H9 (cell line): ENCODE measurements around the gene KLHL15. TPM values are rescaled to one million over a fixed set of nuclear protein-coding genes. Genes with fewer than 3 reads are reported as not detected.
"Not testable (repeated sequence)": the region's sequence is repeated elsewhere in the genome, so short reads cannot be mapped to it uniquely, and the experiment has no call there.

Source experiments
- DNase-seq: peaks from one replicate; pipeline ENCODE4 v3.0.0-alpha.2; 2017
- H2AFZ ChIP-seq: one replicate; pipeline ENCODE4 v1.6.1; 2013; ENCODE audit warnings: mild to moderate bottlenecking, low read length, control low read depth, moderate library complexity
- H2AK5ac ChIP-seq: 2 replicates; pipeline ENCODE4 v1.6.1; 2013; ENCODE audit warnings: low read length, control low read depth, mixed read lengths; ENCODE audit not compliant: insufficient read length
- H2BK120ac ChIP-seq: one replicate; pipeline ENCODE4 v1.6.1; 2013; ENCODE audit warnings: low read depth, mild to moderate bottlenecking, low read length, control low read depth, inconsistent platforms; ENCODE audit not compliant: poor library complexity, severe bottlenecking
- H2BK12ac ChIP-seq: 2 replicates; pipeline ENCODE4 v1.6.1; 2013; ENCODE audit warnings: low read length, control low read depth, mixed read lengths, low read depth; ENCODE audit not compliant: insufficient read length
- H2BK15ac ChIP-seq: 2 replicates; pipeline ENCODE4 v1.6.1; 2013; ENCODE audit warnings: low read depth, low read length, control low read depth
- H2BK20ac ChIP-seq: one replicate; pipeline ENCODE4 v1.6.1; 2013; ENCODE audit warnings: low read depth, mild to moderate bottlenecking, low read length, control low read depth, inconsistent platforms; ENCODE audit not compliant: poor library complexity, severe bottlenecking
- H2BK5ac ChIP-seq: 2 replicates; pipeline ENCODE4 v1.6.1; 2013; ENCODE audit warnings: low read length, control low read depth, mixed read lengths; ENCODE audit not compliant: insufficient read length
- H3K14ac ChIP-seq: 2 replicates; pipeline ENCODE4 v1.6.1; 2013; ENCODE audit warnings: low read length, control low read depth; ENCODE audit not compliant: insufficient read depth
- H3K18ac ChIP-seq: 2 replicates; pipeline ENCODE4 v1.6.1; 2013; ENCODE audit warnings: low read depth, mild to moderate bottlenecking, mixed read lengths, low read length, control low read depth; ENCODE audit not compliant: insufficient read length
- H3K23ac ChIP-seq: 2 replicates; pipeline ENCODE4 v1.6.1; 2013; ENCODE audit warnings: low read length, control low read depth, mixed read lengths, low read depth; ENCODE audit not compliant: insufficient read length
- H3K23me2 ChIP-seq: 2 replicates; pipeline ENCODE4 v1.6.1; 2013; ENCODE audit warnings: low read depth, mild to moderate bottlenecking, mixed read lengths, low read length, control low read depth; ENCODE audit not compliant: insufficient read length, poor library complexity, severe bottlenecking
- H3K27ac ChIP-seq: 2 replicates; pipeline ENCODE4 v1.5.1; 2013; ENCODE audit warnings: low read length, control low read depth, mixed read lengths, low read depth; ENCODE audit not compliant: insufficient read length
- H3K27me3 ChIP-seq: 2 replicates; pipeline ENCODE4 v1.6.1; 2013; ENCODE audit warnings: low read length, control low read depth, inconsistent platforms; ENCODE audit not compliant: insufficient read depth
- H3K4ac ChIP-seq: 2 replicates; pipeline ENCODE4 v1.6.1; 2013; ENCODE audit warnings: low read depth, mild to moderate bottlenecking, control low read depth, inconsistent platforms, low read length, moderate library complexity
- H3K4me1 ChIP-seq: 2 replicates; pipeline ENCODE4 v1.6.1; 2013; ENCODE audit warnings: low read length, control low read depth, inconsistent platforms; ENCODE audit not compliant: insufficient read depth
- H3K4me2 ChIP-seq: 2 replicates; pipeline ENCODE4 v1.6.1; 2013; ENCODE audit warnings: low read length, control low read depth, mixed read lengths; ENCODE audit not compliant: insufficient read length, insufficient read depth
- H3K56ac ChIP-seq: 2 replicates; pipeline ENCODE4 v1.6.1; 2013; ENCODE audit warnings: low read depth, mild to moderate bottlenecking, mixed read lengths, low read length, control low read depth; ENCODE audit not compliant: insufficient read length
- H3K79me1 ChIP-seq: 2 replicates; pipeline ENCODE4 v1.6.1; 2013; ENCODE audit warnings: low read depth, mild to moderate bottlenecking, moderate library complexity, low read length, control low read depth, inconsistent platforms; ENCODE audit not compliant: insufficient read depth, poor library complexity, severe bottlenecking
- H3K79me2 ChIP-seq: 2 replicates; pipeline ENCODE4 v1.6.1; 2013; ENCODE audit warnings: low read length, control low read depth, inconsistent platforms; ENCODE audit not compliant: insufficient read depth
- H3K9ac ChIP-seq: 2 replicates; pipeline ENCODE4 v1.6.1; 2013; ENCODE audit warnings: low read length, control low read depth, mixed read lengths; ENCODE audit not compliant: insufficient read length; ENCODE audit errors: extremely low read depth
- H3K9me3 ChIP-seq: one replicate; pipeline ENCODE4 v1.6.1; 2013; ENCODE audit warnings: low read depth, low read length, inconsistent platforms; ENCODE audit not compliant: control insufficient read depth
- H3T11ph ChIP-seq: one replicate; pipeline ENCODE4 v1.6.1; 2013; ENCODE audit warnings: mild to moderate bottlenecking, low read length, control low read depth, inconsistent platforms
- H4K20me1 ChIP-seq: one replicate; pipeline ENCODE4 v1.6.1; 2013; ENCODE audit not compliant: control insufficient read depth, insufficient read length, insufficient read depth
- H4K5ac ChIP-seq: 2 replicates; pipeline ENCODE4 v1.6.1; 2013; ENCODE audit warnings: low read depth, mild to moderate bottlenecking, mixed read lengths, low read length, control low read depth; ENCODE audit not compliant: insufficient read length
- H4K8ac ChIP-seq: replicated peaks from 2 replicates; pipeline ENCODE4 v1.6.1; 2013; ENCODE audit warnings: low read length, control low read depth, mixed read lengths, low read depth; ENCODE audit not compliant: insufficient read length
- H4K91ac ChIP-seq: 2 replicates; pipeline ENCODE4 v1.6.1; 2013; ENCODE audit warnings: low read depth, mild to moderate bottlenecking, moderate library complexity, mixed read lengths, low read length, control low read depth; ENCODE audit not compliant: insufficient read length
- H3K27ac Mint-ChIP-seq, 3 experiments: 2 replicates in 2 of 3; 3 replicates in 1 of 3; pipeline ENCODE4 v1.8.0; 2020 to 2021; ENCODE audit warnings: mixed read lengths in 3 of 3, mild to moderate bottlenecking in 1 of 3, moderate library complexity in 1 of 3
- H3K27me3 Mint-ChIP-seq: 2 replicates; pipeline ENCODE4 v1.8.0; 2021; ENCODE audit warnings: low read depth, mild to moderate bottlenecking, moderate library complexity, mixed read lengths
- H3K36me3 Mint-ChIP-seq, 3 experiments: 2 replicates in 2 of 3; 3 replicates in 1 of 3; pipeline ENCODE4 v1.8.0; 2020 to 2021; ENCODE audit warnings: low read depth in 3 of 3, mixed read lengths in 3 of 3; ENCODE audit not compliant: insufficient read depth in 1 of 3
- H3K4me1 Mint-ChIP-seq, 2 experiments: 2 replicates each; pipeline ENCODE4 v1.8.0; 2020; ENCODE audit warnings: mixed read lengths in 2 of 2
- H3K4me3 Mint-ChIP-seq, 2 experiments: 2 replicates in 1 of 2; 3 replicates in 1 of 2; pipeline ENCODE4 v1.8.0; 2020 to 2021; ENCODE audit warnings: mild to moderate bottlenecking in 2 of 2, mixed read lengths in 2 of 2, moderate library complexity in 1 of 2
- H3K9me3 Mint-ChIP-seq, 2 experiments: 2 replicates in 1 of 2; 3 replicates in 1 of 2; pipeline ENCODE4 v1.8.0; 2020; ENCODE audit warnings: mild to moderate bottlenecking in 2 of 2, mixed read lengths in 2 of 2, moderate library complexity in 1 of 2
- CTCF ChIP-seq: fragments of 200-600 bp; sonication (generic); conservative IDR thresholded peaks from 3 replicates; pipeline ENCODE4 v1.8.0; 2021; ENCODE audit warnings: antibody characterized with exemption, mild to moderate bottlenecking
- WGBS: extraction: QIAGEN DNeasy Blood & Tissue Kit; methylation state at CpG from one replicate; pipeline ENCODE4 v1.1.7; 2013; ENCODE audit warnings: missing lambda C conversion rate, low lambda C conversion rate, mixed read lengths; ENCODE audit not compliant: insufficient read length; ENCODE audit errors: extremely low coverage; 5-methylcytosine and 5-hydroxymethylcytosine counted together
- total RNA-seq: library from RNA; stranded (reverse); gene quantifications from 2 replicates; pipeline ENCODE4 v1.2.1, GENCODE V29; 2021

Gene KLHL15
- total RNA-seq, 1 experiment from 2014 or later = 19.0 TPM

DNA sequence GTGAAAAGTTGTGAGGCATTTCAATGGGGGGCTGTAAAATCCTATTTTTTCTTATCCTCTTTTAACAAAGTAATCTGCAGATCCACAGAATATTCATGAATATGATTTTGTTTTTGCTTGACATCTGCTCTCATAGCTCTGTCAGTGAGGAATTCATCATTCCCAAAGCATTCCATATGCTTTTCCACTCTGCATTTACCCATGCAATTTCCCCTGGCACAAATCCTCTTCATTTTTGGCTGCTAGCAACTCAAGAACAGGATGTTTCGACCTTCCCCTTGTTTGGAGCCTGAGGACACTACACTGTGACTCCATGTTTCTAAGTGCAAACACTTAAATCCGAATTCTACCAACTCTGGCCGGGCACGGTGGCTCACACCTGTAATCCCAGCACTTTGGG is 48.5 kb downstream of the KLHL15 start:
- no peak for DNase-seq
- Histone ChIP-seq H2BK20ac (no peak overlapping the region), H3K27me3 (no peaks in the 10 kb centered on the region), H3K79me1 (no peaks in the 10 kb centered on the region), H3K56ac (no peak overlapping the region), H3T11ph (no peak overlapping the region), H2BK12ac (no peak overlapping the region), H3K4me2 (no peak overlapping the region), H3K9me3 (no peaks in the 10 kb centered on the region), H3K79me2 (no peaks in the 10 kb centered on the region), H3K4ac (no peak overlapping the region), H3K9ac (no peak overlapping the region), H2BK15ac (no peak overlapping the region), H3K14ac (no peak overlapping the region), H2BK5ac (no peak overlapping the region), H3K18ac (no peak overlapping the region), H3K27ac (no peak overlapping the region), H3K23ac (no peak overlapping the region), H2AK5ac (no peak overlapping the region), H2AFZ (no peak overlapping the region), H4K20me1 (no peaks in the 10 kb centered on the region), H3K4me1 (peaks cover 7% of the 10 kb centered on the region; the same call in 1 of the 2 replicates), H4K91ac (no peak overlapping the region), H4K5ac (no peak overlapping the region), H3K23me2 (no peaks in the 10 kb centered on the region), H4K8ac (no peak overlapping the region), H2BK120ac (no peak overlapping the region)
- H3K4me1 Mint-ChIP-seq = peaks cover 30 to 42% of the 10 kb centered on the region in 2 experiments
- no peak overlapping the region for H3K4me3 Mint-ChIP-seq
- peak overlapping the region in 2 of 3 experiments; percentile 21 to 59; a peak in 2 of 7 replicates for H3K27ac Mint-ChIP-seq
- TF ChIP-seq CTCF = no peak
- no CpG with 5 or more reads among the region's 4 CpGs for WGBS
- H3K36me3 Mint-ChIP-seq = peaks cover 3 to 6% (median 4%) of the 10 kb centered on the region in 3 experiments; a peak in 4 of 7 replicates
- no peaks in the 10 kb centered on the region for H3K9me3 Mint-ChIP-seq
- H3K27me3 Mint-ChIP-seq = no peaks in the 10 kb centered on the region

- not testable (repeated sequence) for H3K4me1 ChIP-seq, H3K14ac ChIP-seq, H3K56ac ChIP-seq, H3K27ac Mint-ChIP-seq, H2BK12ac ChIP-seq, H3K23ac ChIP-seq, H3K27ac ChIP-seq, H2BK20ac ChIP-seq, DNase-seq, H3K79me2 ChIP-seq, H2BK5ac ChIP-seq, H4K20me1 ChIP-seq, H2BK15ac ChIP-seq, H3K9me3 ChIP-seq, H3K27me3 ChIP-seq, H3K27me3 Mint-ChIP-seq, H4K91ac ChIP-seq, H3K36me3 Mint-ChIP-seq, H4K8ac ChIP-seq, H3T11ph ChIP-seq, H3K4ac ChIP-seq, H3K23me2 ChIP-seq, H2AK5ac ChIP-seq, H3K4me3 Mint-ChIP-seq, H2BK120ac ChIP-seq, H3K79me1 ChIP-seq, H3K9ac ChIP-seq, H3K18ac ChIP-seq, H2AFZ ChIP-seq, H3K4me2 ChIP-seq, H4K5ac ChIP-seq
- Mint-ChIP-seq H3K4me1 (peaks cover 2 to 10% of the 10 kb centered on the region in 2 experiments; a peak in 1 of 4 replicates), H3K9me3 (peaks cover 5 to 10% of the 10 kb centered on the region in 2 experiments; a peak in 4 of 5 replicates)
- WGBS = no CpG with 5 or more reads among the region's 8 CpGs
These were observed 61.4 kb downstream of the KLHL15 start for GRCh38 chrX:23965630-23966029.
